Cardiac muscle cell (in vitro differentiated cells and primary cell): ENCODE measurements around the gene IL1RAPL1. TPM values are rescaled to one million over a fixed set of nuclear protein-coding genes. Genes with fewer than 3 reads are reported as not detected.
A peak's percentile ranks its signal among the peaks of the same experiment; 100 is the strongest.

ENCODE experiments used
- DNase-seq, 2 donors: peaks; one replicate each; pipeline versions ENCODE4 v3.0.0 to v3.0.0-alpha.2; 2010 to 2017; ENCODE audit warnings: low read depth in 1 of 2, low spot score in 1 of 2
- H3K27ac ChIP-seq: fragments of 200-600 bp; sonication (generic); 2 replicates; pipeline ENCODE4 v1.5.1; 2016
- H3K27me3 ChIP-seq: fragments of 200-600 bp; sonication (generic); 2 replicates; pipeline ENCODE4 v1.6.0; 2016; ENCODE audit warnings: control low read depth
- H3K36me3 ChIP-seq: fragments of 200-600 bp; sonication (generic); 2 replicates; pipeline ENCODE4 v1.5.1; 2016; ENCODE audit warnings: control low read depth
- H3K4me1 ChIP-seq: fragments of 200-600 bp; sonication (generic); 2 replicates; pipeline ENCODE4 v1.8.1; 2017; ENCODE audit warnings: low read depth, mild to moderate bottlenecking, mixed run types
- H3K4me3 ChIP-seq: fragments of 200-600 bp; sonication (generic); 2 replicates; pipeline ENCODE4 v1.5.1; 2016; ENCODE audit warnings: mild to moderate bottlenecking
- H3K9me3 ChIP-seq: fragments of 200-600 bp; sonication (generic); 2 replicates; pipeline ENCODE4 v1.5.1; 2017; ENCODE audit warnings: low read depth, mild to moderate bottlenecking, control low read depth
- polyA plus RNA-seq: library from polyadenylated mRNA; unstranded; fragments of >200 nt; fragmentation: Nextera tagmentation; extraction: Ambion mirVana; gene quantifications from 2 replicates; pipeline ENCODE4 v1.2.1, GENCODE V29; 2016
- total RNA-seq: library from RNA; depleted of rRNA; stranded (reverse); fragments of >200 nt; gene quantifications from 2 replicates; pipeline ENCODE4 v1.2.3, GENCODE V29; 2016
- TF ChIP-seq, protein P1 (sequence below): IDR thresholded peaks from 2 replicates; pipeline ENCODE4 v1.5.1; 2012; ENCODE audit warnings: low read depth, mild to moderate bottlenecking, low read length

IL1RAPL1 gene
- total and polyA plus RNA-seq, 2 experiments from 2014 or later = 3.2 to 4.2 TPM

DNA sequence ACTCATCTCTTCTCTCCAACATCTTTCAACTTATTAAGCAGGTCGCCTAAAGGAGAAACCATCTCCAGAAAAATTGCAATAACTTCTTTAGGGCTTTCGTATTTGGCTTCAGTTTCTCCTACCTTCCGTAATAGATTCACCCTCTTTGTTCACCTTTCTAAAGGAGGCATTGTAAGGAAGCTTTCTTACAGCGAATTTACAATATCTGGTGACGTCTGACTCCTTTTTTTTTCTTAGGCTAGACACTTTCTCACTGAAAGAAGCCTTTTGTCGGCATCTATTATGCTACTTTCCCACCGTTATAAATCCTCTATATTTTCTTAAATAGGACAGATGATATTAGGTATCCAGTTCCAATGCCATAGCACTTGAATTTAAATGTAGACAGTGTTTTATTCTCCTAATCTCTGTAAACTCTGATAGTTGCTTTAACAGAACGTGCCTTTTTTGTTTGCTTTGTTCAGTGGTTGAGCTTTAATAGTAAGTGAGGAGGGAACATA is 302.4 kb downstream of the IL1RAPL1 start:
- H3K4me1 ChIP-seq = no peaks in the 10 kb centered on the region
- H3K27ac ChIP-seq = no peak overlapping the region
- DNase-seq = no peak
- H3K9me3 ChIP-seq = no peaks in the 10 kb centered on the region
- H3K4me3 ChIP-seq = no peak overlapping the region
- no peaks in the 10 kb centered on the region for H3K36me3 ChIP-seq
- TF ChIP-seq, protein P1, sequence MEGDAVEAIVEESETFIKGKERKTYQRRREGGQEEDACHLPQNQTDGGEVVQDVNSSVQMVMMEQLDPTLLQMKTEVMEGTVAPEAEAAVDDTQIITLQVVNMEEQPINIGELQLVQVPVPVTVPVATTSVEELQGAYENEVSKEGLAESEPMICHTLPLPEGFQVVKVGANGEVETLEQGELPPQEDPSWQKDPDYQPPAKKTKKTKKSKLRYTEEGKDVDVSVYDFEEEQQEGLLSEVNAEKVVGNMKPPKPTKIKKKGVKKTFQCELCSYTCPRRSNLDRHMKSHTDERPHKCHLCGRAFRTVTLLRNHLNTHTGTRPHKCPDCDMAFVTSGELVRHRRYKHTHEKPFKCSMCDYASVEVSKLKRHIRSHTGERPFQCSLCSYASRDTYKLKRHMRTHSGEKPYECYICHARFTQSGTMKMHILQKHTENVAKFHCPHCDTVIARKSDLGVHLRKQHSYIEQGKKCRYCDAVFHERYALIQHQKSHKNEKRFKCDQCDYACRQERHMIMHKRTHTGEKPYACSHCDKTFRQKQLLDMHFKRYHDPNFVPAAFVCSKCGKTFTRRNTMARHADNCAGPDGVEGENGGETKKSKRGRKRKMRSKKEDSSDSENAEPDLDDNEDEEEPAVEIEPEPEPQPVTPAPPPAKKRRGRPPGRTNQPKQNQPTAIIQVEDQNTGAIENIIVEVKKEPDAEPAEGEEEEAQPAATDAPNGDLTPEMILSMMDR = no peak
- H3K27me3 ChIP-seq = no peaks in the 10 kb centered on the region

DNA sequence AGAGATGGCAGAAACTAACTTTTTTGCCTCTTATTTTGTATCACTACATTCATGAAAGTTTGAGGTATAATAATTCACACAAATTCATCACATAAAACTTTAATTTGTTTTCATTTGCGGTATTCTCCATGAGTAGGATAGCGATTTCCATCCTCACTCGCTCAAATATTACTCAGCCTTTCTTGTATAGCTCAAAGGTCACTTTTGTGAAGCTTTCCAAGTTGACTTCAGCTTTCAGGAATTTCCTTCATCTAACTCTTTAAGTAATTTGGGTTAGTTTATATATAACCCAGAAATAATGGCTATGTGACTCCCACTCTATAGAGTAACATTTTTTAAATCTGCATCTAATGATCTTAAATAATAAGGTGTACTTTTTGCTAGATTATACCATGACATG is 314.4 kb downstream of the IL1RAPL1 start:
- no peak for DNase-seq
- TF ChIP-seq, protein P1 = no peak

DNA sequence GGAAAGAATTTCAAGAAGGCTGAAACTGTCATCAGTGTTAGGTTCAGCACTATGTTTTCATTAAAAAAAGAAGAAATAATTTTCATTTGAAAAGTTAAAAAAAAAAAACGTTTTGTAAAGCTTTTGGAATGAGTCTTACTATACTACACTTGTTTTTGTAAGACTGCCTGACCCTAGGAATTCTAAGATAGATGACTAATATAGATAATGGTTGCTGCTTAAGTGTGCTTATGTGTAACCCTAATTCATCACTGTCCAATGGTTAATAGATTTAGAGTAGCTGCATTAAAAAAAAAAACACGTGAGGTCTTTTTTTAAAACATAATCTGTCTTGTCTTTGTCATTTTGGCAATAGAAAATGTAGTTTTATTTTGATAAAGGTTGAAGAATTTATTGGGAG is 323.2 kb downstream of the IL1RAPL1 start:
- TF ChIP-seq, protein P1 = no peak
- no peak overlapping the region for H3K27ac ChIP-seq
- no peaks in the 10 kb centered on the region for H3K4me1 ChIP-seq
- no peaks in the 10 kb centered on the region for H3K36me3 ChIP-seq
- no peaks in the 10 kb centered on the region for H3K9me3 ChIP-seq
- DNase-seq = no peak
- no peaks in the 10 kb centered on the region for H3K27me3 ChIP-seq
- H3K4me3 ChIP-seq = no peak overlapping the region

More for the DNA sequence above, 314.4 kb downstream of the IL1RAPL1 start:
- H3K4me1 ChIP-seq = no peaks in the 10 kb centered on the region
- H3K9me3 ChIP-seq = no peaks in the 10 kb centered on the region
- no peak overlapping the region for H3K4me3 ChIP-seq
- H3K36me3 ChIP-seq = no peaks in the 10 kb centered on the region
- no peak overlapping the region for H3K27ac ChIP-seq
- no peaks in the 10 kb centered on the region for H3K27me3 ChIP-seq

DNA sequence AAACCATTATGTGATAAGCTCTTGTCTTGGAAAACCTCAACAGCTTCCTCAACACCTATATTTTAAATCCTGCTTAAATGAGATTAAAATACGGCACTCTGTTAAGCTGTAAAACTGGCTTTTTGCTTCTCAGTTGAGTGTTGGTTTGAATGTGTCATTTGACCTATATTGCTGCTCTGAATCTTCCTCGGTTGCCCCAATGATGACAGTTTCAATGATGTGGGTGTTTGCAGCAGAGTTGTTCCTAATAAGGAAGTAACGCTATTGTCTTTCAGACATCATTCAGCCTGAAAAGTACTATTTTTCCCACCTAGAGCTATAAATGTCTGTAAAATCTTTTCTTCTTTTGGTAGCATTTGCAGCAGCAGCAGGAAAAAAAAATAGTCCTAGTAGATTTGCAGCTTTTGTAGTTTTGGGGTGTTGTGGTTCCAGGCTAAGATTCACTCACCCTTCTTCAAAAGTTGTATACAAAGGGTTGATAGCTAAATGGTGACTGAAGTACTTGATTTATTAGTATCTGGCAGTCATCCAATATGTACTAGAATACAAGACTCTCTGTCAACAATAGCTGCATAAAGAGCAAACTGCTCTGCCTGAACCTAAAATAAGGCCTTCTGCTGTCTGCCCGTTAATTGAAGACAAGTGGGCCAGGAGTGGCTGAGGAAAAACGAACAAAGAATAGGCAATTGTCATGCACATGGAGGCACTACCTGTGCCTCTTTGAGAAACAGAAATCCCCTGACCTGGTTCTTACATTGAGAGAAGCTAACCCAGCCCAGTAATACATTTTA is 333.1 kb downstream of the IL1RAPL1 start:
- H3K27ac ChIP-seq = no peak overlapping the region
- H3K27me3 ChIP-seq = no peaks in the 10 kb centered on the region
- H3K9me3 ChIP-seq = no peaks in the 10 kb centered on the region
- H3K4me1 ChIP-seq = peaks cover 9% of the 10 kb centered on the region
- no peaks in the 10 kb centered on the region for H3K36me3 ChIP-seq
- DNase-seq = peak in 1 of 2 donors; percentile 53
- TF ChIP-seq, protein P1 = no peak
- H3K4me3 ChIP-seq = no peak overlapping the region

DNA sequence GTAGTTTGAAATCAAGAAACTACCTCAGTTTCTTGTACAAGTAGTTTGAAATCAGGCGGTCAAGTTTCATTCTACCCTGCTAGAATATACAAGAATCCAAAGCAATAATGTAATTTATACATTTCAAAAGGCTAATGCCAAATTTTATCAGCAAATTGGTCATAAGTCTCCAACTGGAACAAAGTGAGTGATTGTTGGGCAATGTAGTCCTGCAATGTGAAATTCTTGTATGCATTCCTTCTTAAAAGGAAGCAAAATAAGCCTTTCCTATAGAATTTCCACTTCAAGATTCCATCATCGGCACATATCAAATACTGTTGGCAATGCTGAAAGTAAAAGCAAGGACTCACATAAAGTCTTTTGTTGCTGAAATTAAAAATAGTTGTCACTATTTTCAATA is 334.9 kb downstream of the IL1RAPL1 start:
- TF ChIP-seq, protein P1 = no peak
- DNase-seq = peak in 1 of 2 donors; percentile 49
- no peaks in the 10 kb centered on the region for H3K36me3 ChIP-seq
- no peaks in the 10 kb centered on the region for H3K9me3 ChIP-seq
- H3K27ac ChIP-seq = no peak overlapping the region
- peaks cover 9% of the 10 kb centered on the region for H3K4me1 ChIP-seq
- no peaks in the 10 kb centered on the region for H3K27me3 ChIP-seq
- no peak overlapping the region for H3K4me3 ChIP-seq
